ENCODE measurements around the gene CBARP.
A peak's percentile ranks its signal among the peaks of the same experiment; 100 is the strongest.
"Not testable (repeated sequence)": the region's sequence is repeated elsewhere in the genome, so short reads cannot be mapped to it uniquely, and the experiment has no call there.

Gene CBARP

DNA sequence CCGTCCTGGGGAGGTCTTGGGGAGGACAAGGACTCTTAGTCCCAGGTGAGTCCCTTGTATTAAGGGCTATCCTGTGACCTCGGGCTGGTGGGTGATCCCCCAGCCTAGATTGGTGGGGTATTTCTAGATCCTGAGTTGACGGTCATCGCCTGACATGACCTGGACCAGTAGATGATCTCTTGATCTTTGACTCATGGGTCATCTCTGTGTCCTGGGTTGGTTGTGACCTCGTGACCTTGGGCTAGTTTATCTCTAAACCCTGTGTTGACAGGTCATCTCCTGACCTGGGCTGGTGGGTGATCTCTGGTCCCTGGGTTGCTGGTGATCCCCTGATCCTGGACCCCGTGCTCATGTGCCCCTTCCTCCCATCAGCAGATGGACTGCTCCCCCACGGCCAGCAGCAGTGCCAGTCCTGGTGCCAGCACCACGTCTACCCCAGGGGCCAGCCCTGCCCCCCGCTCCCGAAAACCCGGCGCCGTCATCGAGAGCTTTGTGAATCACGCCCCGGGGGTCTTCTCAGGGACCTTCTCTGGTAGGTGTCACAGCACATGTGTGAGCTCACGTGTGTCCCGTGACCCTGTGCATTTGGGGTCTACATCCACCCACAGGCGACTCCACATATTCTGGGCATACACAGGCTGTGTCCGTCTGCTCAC lies 16.9 kb upstream of the CBARP start:
- no peak overlapping the region for H3K4me3 ChIP-seq (ENCODE audit: low read length)
- no peak for DNase-seq (ENCODE audit: low read depth, low spot score)

DNA sequence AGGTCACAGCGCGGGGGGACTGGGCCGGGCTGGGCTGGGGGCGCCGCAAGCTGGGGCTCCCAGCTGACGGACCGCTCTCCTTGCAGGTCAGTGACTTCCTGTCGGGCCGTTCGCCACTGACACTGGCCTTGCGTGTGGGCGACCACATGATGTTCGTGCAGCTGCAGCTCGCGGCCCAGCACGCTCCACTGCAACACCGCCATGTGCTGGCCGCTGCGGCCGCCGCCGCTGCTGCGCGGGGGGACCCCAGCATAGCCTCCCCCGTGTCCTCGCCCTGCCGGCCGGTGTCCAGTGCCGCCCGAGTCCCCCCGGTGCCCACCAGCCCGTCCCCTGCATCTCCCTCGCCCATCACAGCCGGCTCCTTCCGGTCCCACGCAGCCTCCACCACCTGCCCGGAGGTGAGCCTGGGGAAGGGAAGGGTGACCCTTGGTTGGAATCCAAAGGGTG lies 16.3 kb upstream of the CBARP start:
- H3K4me3 ChIP-seq (ENCODE audit: low read length), result no peak overlapping the region
- DNase-seq (ENCODE audit: low read depth, low spot score), result no peak

DNA sequence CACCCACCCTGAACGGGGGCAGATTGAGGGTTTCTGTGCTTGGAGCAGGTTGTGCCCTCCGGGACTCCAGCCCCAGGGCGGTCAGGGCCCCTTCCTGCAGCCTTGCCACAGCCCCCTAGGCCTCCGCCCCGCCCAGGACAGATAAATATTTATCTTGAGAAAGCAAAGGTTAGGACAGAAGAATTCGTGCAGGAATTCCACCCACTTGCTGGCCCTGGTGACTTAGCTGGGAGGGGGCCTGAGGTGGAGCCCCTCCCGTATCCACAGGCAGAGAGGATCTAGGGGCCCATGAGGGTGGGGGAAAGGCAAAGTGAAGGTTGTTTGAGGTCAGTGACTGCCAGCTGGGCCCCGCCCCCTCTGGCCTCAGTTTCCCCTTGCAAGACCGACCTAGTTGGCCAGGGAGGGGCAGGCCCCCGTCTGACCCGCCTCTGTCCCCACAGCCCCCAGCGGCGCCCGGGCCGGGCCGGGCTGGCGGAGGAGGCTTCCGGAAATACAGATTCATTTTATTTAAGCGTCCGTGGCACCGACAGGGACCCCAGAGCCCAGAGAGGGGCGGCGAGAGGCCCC lies 15.8 kb upstream of the CBARP start:
- peak overlapping the region; percentile 82; the same call in 1 of the 2 replicates for H3K4me3 ChIP-seq (ENCODE audit: low read length)
- no peak for DNase-seq (ENCODE audit: low read depth, low spot score)

DNA sequence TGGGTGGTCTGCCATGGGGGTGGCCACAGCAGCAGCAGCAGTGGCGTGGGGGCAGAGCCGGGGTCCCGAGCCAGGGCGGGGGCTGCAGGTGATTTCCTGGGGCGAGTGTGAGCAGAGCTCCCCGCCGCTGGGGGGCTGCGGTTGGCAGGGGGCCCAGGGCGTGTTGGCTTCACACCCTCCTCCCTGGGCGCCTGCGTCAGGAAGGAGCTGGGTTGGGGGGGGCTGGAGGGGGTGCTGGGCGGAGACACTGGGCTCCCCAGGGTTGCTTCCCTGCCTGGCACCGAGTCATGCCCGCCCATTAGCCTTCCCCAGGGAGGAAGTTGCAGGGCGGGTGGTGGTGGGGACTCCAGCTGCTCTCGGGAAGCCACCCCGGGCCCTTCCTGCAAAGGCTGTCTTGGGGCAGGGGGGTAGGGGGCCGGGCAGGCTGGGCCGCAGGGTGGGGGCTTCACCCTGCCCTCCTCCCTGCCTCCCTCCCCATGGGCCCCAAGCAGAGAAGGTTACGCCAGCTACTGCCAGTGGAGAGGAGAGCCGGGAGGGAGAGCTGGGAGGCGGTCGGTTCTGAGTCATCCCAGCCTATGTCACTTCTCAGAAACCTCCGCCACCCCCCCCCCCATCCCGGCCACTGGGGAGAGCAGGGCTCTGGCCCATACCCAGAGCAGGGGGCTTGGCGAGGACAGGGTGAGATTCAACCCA lies 15.2 kb upstream of the CBARP start:
- peak; percentile 81 for DNase-seq (ENCODE audit: low read depth, low spot score)
- H3K4me3 ChIP-seq (ENCODE audit: low read length), result peak overlapping the region; percentile 82

DNA sequence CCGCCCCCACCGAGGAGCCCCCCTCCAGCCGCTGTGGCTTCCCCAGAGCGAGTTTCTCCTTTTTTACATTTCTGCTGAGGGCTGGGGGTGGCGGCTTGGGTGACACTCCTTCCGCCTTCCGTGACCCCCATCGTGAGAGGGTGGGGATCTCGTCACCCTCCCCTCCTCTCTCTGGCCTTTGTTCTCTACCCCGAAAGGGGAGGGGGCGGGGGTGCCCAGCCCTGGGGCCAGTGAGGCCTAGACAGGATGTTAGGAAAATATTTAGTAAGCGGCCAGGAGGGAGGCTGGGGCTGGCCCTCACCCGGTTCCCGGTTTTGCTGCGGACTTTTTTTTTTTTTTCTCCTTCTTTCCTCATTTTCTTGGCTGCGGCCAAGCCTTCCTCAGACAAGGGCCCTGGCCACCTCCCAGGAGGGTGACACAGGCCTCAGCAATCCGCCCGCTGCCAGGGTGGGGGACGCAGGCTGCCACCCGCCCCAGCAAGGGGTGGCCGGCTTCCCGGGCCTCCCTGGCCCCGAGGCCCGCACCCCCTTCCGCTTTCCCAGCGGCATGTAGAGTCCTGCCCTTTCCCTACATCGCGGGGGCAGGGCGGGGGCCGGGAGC lies 14.5 kb upstream of the CBARP start:
- DNase-seq (ENCODE audit: low read depth, low spot score), result no peak
- H3K4me3 ChIP-seq (ENCODE audit: low read length), result peak overlapping the region; percentile 82

DNA sequence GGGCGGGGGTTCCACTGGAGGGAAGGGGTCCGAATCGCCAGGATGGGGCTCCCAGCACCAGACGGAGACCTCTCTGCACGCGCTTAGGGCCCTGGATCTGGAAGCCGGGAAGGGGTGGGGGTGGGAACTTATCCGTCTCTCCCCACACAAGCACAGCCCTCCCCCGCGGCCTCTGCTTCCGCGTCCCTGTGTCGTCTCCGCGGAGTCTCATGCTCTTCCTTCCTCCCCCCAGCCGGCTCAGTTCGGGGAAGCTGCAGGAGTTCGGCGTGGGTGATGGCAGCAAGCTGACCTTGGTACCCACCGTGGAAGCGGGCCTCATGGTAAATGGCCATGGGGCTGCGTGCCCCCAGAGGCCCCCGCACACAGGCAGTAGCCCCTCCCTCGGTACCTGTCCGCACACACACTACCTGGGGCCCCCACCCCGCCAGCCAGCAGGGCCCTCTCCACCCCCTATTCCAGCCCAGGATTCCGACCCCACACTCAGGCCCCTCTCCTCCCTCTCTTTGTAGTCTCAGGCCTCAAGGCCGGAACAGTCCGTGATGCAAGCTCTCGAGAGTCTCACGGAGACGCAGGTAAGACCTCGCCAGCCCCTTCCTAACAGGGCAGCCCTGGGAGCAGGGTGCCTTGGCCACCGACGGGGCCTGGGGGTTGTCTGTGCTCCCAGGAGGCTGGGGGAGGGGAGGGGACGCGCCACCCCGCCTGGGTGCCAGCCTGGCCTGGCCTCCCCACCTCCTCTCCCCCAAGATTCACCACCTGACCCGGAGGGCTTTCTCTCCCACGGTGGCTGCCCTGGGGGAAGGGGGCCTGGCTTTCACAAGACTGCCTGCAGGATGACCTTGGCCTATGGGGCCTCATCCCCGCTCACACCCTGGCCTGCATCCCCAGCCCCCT lies 13.8 kb upstream of the CBARP start:
- DNase-seq (ENCODE audit: low read depth, low spot score), result peak; percentile 68
- H3K4me3 ChIP-seq (ENCODE audit: low read length), result peak overlapping the region; percentile 82

DNA sequence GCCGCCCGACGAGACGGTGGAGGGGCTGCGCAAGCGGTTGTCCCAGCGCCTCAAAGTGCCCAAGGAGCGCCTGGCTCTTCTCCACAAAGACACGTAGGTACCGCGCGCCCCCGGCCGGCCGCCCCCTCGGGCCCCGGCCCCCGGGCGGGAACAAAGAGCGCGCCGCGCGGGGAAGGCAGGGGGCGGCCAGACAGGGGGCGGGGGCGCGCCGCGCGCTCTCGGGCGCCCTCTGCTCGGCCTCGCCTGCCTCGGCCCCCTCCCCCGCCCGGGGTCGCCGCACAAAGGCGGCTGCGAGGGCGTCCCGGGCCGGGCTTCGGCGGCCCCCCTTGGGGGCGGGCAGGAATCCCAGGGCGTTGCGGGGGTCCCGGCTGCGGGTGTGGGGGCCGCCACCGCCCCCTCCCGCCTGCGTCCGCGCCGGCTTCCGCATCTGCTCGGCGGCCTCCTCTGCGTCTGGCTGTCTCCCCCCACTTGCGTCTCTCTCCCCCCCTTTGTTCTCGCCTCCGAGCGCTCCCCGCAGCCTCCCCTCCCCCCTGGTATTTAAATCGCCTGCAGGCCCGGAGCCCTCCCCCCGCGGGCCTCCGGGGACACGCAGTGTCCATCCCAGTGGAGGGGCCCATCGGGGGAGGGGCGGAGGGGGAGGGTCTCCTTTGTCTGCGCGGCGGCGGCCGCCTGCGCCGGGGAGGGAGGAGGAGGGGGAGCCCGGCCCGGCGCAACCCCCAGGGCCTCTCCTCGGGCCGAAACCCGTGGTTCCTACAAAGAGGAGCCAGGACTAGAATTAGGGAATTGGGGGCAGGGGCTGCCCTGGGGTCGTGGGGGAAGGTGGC lies 12.8 kb upstream of the CBARP start:
- DNase-seq (ENCODE audit: low read depth, low spot score), result peak; percentile 64

DNA sequence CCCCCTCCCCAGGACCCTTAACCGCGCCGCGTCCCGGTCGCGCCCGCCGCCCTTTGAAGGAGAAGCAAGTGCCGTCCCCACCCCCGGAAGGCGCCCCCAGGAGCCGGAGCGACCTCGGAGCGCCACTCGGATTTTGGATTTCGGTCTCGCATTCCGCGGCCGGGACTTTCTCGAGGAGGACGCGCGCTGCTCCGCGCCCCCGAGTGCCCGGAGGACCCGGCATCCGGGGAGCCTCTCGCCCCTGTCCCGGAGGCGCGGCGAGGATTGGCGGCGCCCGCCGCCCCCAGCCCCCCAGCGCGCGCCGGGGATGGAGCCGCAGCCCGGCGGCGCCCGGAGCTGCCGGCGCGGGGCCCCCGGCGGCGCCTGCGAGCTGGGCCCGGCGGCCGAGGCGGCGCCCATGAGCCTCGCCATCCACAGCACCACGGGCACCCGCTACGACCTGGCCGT lies 12.2 kb upstream of the CBARP start:
- no peak for DNase-seq (ENCODE audit: low read depth, low spot score)

More for the DNA sequence above, 12.8 kb upstream of the CBARP start:
- peak overlapping the region; percentile 82 for H3K4me3 ChIP-seq (ENCODE audit: low read length)

DNA sequence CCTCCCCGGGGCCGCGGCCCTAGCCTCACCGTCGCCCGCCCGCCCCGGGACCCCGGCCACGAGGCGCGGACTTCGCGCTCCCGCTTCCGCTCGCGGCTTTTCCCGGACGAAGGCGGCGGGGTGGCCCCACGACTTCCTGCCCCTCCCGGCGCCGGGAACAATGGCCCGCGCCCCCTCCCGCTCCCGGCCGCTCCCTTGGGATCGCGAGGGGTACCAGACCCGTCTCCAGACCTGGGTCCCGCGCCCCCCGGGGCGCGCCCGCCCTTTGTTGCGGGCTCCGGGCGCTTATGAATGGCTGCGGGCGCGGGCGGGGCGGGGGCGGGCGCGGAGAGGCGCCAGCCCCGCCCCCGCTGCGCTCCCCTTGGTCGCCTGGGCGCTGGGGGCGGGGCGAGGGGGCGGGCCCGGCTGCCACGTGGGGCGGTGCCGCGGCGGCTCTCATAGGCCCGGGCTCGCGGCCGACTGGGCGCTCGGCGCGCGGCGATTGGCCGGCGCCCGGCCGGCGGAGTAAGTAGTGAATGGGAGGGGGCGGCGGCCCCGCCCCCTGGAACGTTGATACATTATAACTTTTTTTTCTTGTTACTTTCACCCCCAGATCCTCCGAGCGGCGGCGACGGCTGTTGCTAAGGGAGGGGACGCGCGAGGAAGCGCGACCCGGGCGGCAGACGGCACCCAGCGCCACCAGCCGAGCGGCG lies 11.6 kb upstream of the CBARP start:
- DNase-seq (ENCODE audit: low read depth, low spot score), result peak; percentile 95
- H3K4me3 ChIP-seq (ENCODE audit: low read length), result peak overlapping the region; percentile 82

More for the DNA sequence above, 12.2 kb upstream of the CBARP start:
- peak overlapping the region; percentile 82 for H3K4me3 ChIP-seq (ENCODE audit: low read length)

DNA sequence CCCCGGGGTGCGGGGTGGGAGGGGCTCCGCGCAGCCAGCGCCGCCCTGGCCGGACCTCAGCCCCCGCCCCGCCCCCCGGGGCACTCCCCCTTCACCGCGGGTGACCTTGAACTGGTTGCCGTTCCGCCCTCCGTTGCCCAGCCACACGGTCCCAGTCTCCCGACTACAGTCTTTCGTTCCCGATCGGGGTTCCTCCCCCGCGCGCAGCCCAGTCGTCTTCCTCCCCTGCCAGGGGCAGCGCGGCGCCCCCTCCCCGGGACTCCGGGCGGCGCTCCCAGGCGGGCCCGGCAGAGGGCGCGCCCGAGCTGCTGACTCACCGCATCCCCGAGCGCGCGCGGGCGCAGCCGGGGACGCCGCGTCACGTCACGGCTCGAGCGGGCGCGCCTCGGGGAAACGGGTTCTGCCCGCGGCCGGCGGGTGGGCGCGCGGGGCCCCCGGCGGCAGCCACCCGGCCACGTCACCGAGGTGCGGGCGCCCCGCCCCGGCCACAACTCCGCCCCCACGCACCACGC lies 11.0 kb upstream of the CBARP start:
- peak overlapping the region; percentile 52 for H3K4me3 ChIP-seq (ENCODE audit: low read length)
- DNase-seq (ENCODE audit: low read depth, low spot score), result no peak

DNA sequence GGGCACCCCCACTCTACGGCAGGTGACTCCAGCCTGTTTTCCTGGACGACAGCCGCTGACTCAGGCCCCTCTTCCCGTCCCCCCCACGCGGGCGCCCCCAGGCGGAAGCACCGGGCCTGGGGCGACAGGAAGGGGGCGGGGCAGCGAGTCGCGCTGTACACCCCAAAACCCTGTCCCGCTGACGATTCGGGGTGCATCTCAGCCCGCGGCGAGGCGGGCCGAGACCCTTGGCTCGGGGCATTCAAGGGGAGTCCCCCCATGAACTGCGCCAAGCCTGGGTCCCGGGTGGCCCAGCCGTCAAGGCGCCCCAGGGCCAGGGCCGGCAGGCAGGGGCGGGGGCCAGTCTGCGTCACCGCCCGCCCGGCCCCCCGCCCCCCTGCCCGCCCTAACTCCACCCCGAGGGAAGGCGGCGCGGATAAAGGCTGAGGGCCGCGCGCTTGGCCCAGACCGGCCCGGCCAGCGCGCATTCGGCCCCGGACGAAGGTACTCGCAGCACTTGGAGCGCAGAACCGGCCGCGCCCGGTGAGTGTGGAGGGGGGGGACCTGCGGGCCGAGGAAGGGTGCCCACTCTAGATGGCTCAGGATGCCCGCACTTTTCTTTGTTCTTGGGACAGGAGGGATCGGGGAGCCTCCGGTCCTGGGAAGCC lies 10.5 kb upstream of the CBARP start, which contains the start of gene MIDN:
Gene MIDN, plus strand, starts transcription at position 445 of the 647 bp plus-strand sequence. CDS start 1,714 bp downstream, outside the sequence.
- peak within 1 kb of the TSS; percentile 52 for H3K4me3 ChIP-seq (ENCODE audit: low read length)
- DNase-seq (ENCODE audit: low read depth, low spot score), result no peak

DNA sequence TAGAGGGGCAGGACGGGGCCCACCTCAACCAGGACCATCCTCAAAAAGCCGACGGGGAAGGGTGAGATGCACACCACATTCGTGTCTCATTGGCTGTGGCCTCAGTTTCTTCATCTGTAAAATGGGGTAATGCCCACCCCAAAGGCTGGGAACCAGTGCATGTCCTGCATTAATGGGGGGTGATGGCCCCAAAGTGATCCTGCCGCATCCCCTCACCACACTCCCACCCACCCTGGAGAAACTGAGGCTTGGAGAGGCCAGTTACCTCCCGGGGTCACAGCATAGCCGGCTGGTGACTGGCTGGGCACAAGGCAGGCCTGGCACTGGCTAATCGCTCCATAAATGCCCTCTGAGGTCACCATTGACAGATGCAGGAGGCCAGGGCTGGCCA lies 9.9 kb upstream of the CBARP start:
- no peak for DNase-seq (ENCODE audit: low read depth, low spot score)
- H3K4me3 ChIP-seq (ENCODE audit: low read length), result no peak overlapping the region; the same call in 1 of the 2 replicates

DNA sequence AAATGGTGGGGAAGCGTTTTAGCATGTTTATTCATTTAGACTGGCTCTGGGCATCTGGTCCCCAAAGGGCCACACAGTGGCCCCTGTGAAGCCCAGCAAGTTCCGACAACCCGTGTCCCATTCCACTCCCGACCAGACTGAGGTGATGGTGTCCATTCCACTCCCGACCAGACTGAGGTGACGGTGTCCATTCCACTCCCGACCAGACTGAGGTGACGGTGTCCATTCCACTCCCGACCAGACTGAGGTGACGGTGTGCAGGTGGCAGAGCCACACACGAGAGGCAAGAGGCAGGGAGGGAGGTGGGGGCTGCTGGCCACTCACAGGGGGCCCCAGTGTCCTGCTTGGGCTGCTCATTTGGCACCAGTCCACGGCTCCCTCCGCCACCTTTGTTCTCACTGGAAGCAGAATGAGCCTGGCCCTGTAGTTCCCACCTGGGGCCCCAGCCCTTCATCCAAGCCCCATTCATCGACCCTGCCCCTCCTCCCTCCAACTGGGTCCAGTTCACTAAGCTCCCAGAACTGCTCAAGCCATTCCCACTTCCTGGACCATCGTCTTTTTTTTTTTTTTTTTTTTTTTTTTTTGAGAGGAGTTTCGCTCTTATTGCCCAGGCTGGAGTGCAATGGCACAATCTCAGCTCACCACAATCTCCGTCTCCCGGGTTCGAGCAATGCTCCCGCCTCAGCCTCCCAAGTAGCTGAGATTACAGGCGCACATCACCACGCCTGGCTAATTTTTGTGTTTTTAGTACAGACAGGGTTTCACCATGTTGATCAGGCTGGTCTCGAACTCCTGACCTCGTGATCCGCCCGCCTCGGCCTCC lies 8.7 kb upstream of the CBARP start:
- not testable (repeated sequence) for H3K4me3 ChIP-seq (ENCODE audit: low read length); DNase-seq (ENCODE audit: low read depth, low spot score)

DNA sequence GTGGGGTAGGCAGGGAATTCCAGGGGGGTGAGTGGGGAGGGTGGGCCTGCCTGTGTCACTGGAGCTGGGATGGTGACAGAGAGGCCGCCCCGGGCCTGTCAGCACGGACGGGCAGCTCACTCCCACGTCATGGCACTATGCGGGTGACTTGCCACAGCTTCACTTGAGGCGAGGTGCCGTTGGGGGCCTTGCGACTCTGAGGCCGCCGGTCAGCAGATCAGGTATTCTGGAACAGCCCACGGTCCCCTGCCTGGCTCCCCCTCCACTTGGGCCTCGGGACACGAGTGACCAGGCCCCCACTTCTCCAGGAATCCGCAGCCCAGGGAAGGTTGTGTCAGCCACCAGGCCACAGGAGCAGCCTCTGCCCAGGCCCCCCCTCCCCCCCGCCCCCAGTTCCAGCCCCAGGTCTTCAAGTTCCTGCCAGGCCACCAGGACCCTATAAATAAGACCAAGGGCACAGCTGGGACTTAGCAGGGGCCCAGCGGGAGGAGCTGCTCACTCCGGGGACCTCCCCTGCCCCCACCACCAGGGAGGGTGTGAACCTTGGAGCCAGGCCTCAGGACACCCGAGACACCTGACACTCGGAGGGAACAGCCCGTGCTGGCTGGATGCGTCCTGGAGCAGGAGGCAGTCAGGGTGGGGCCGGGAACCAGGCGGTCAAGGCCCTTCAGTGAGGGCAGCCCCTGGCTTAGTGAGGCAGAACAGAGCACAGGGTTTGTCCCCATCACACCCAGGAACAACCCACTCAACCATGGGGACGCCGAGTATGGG lies 7.9 kb upstream of the CBARP start:
- no peak for DNase-seq (ENCODE audit: low read depth, low spot score)
- no peak overlapping the region for H3K4me3 ChIP-seq (ENCODE audit: low read length)

DNA sequence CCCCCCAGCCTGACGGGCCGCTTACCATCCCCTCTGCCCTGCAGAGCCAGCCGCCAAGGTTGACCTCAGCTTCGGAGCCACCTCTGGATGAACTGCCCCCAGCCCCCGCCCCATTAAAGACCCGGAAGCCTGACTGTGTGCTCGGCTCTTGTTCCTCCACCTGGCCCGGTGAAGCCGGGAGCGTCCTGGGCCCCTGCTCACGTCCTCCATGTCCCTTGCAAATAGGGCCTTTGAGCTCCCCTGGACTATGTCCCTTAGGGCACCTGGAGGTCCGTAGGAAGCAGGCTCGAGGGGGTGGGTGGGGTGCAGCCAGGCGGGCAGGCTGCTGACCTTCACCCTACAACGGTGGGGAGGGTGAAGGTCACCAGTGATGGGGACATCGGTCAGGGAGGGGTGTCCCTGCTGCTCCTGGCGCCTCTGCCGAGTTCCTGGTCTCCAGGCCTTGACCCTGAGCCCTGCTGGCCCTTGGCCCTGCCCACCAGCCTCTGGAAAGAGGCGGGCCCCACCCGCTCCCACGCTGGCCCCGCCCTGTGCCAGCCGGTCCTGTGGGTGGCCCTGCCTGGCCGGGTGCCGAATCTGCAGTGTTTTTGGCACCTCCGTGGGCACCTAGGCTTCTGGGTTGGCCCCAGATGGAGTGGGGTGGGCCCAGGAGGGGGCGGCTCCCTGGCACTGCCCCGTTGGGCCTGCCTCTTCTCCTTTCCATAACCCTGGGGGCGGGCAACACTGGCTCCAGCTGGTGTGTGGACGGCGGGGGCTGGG lies 7.1 kb upstream of the CBARP start:
- no peak for DNase-seq (ENCODE audit: low read depth, low spot score)
- H3K4me3 ChIP-seq (ENCODE audit: low read length), result no peak overlapping the region

Data from Jurkat, Clone E6-1 (cell line).